ENCODE data around the gene COPA. TPM values are rescaled to one million over a fixed set of nuclear protein-coding genes. Genes with fewer than 3 reads are reported as not detected.

COPA gene
- total RNA-seq, 2 donors from 2014 or later = 154 to 163 TPM

DNA sequence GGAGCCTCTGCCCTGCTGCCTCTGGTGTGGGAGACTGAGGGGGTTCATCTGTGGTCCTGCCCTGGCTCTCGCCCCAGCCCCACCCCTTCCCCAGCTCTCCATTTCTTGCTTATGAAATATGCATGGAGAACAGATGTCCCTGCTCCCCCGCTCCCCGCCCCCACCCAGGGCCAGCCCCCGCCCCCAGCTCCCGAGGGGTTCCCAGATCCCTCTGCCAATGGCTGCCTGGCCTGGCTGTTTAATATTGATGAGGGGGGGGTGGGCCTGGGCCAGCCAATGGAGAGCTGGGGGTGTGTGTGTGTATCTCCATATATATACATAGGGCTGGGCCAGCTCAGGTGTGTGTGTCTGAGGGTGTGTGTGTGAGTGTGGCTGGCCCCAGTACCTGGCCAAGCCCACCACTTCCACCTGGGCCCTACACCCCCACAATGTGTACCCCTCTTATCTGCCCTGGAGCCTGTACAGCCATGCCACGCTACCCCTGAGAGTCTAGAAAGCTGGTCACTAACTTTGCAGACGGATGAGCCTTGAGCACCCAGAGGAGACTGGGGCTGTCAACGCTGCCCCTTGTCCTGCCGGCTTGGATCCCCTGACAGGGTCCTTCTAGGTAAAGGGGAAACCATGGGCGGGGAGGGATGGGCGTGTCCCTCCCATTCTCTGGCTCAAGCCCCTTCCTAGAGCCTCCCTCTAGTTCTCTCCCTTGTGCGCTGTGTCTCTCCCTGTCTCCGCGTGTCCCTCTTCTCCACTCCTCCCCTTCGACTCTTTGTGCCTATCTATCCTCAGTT, 23.9 kb upstream of the COPA start, which contains the start of gene NHLH1:
Gene NHLH1 (plus strand): TSS at position 341 of the 785 bp plus-strand sequence. CDS start 3,661 bp downstream, outside the sequence.
- Histone ChIP-seq H3K9ac (ENCODE audit: low read depth in 2 of 2, low read length in 2 of 2) (no peak within 1 kb of the TSS), H3K36me3 (no peaks in the 10 kb centered on the region), H3K27me3 (no peaks in the 10 kb centered on the region), H3K27ac (no peak within 1 kb of the TSS), H3K9me3 (no peaks in the 10 kb centered on the region), H3K4me3 (no peak within 1 kb of the TSS), H3K4me1 (no peaks in the 10 kb centered on the region)
- TF ChIP-seq, protein P1, sequence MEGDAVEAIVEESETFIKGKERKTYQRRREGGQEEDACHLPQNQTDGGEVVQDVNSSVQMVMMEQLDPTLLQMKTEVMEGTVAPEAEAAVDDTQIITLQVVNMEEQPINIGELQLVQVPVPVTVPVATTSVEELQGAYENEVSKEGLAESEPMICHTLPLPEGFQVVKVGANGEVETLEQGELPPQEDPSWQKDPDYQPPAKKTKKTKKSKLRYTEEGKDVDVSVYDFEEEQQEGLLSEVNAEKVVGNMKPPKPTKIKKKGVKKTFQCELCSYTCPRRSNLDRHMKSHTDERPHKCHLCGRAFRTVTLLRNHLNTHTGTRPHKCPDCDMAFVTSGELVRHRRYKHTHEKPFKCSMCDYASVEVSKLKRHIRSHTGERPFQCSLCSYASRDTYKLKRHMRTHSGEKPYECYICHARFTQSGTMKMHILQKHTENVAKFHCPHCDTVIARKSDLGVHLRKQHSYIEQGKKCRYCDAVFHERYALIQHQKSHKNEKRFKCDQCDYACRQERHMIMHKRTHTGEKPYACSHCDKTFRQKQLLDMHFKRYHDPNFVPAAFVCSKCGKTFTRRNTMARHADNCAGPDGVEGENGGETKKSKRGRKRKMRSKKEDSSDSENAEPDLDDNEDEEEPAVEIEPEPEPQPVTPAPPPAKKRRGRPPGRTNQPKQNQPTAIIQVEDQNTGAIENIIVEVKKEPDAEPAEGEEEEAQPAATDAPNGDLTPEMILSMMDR (IDR thresholded peaks at IDR 0.05) = no peak
- no peak for DNase-seq
- intact Hi-C loops (cut with DNase I) = no loop called here

GRCh38 chr1:160365325-160365724, 22.3 kb upstream of the COPA start:
- no peak overlapping the region for H3K4me3 ChIP-seq
- TF ChIP-seq, protein P1 (IDR thresholded peaks at IDR 0.05) = no peak
- no peaks in the 10 kb centered on the region for H3K36me3 ChIP-seq
- no peak for DNase-seq
- H3K27me3 ChIP-seq = no peaks in the 10 kb centered on the region
- intact Hi-C loops (cut with DNase I) = no loop called here
- H3K4me1 ChIP-seq = no peaks in the 10 kb centered on the region
- no peak overlapping the region for H3K27ac ChIP-seq
- H3K9ac ChIP-seq (ENCODE audit: low read depth in 2 of 2, low read length in 2 of 2) = no peak overlapping the region
- H3K9me3 ChIP-seq = no peaks in the 10 kb centered on the region

DNA sequence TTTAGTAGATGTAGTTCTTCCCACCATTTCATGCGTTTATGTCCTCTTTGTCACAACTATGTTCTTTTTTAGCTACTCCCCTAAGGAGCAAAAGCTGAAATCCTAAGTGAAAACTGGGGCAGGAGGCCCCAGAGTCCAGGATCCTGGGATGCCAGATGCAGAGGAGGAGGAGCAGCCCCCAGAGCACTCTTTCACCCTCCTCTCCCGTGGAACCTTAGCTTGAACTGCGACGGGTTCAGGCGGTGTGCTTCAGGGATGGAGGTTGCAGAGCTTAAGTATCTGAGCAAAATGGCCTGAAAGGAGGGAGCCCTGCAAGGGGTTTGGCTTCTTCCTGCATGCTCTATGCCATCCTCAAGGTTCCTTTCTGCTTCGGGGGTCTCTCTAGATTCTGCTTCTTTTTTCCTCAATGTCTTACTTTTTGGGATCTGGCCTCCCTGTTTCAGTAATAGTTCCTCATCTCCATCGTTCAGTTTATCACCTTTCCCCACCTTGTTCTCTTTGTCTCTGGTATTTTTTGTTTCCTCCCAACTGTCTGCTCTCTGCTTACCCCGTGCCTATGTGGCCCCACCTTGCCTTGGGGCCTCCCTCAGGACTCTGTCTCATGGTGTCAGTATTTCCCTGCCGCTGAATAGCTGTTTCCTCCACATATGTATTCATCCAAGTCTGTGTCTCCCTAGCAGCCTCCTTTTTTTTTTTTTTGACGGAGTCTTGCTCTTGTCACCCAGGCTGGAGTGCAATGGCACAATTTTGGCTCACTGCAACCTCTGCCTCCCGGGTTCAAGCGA, 21.1 kb upstream of the COPA start:
- H3K36me3 ChIP-seq = no peaks in the 10 kb centered on the region
- TF ChIP-seq, protein P1 (IDR thresholded peaks at IDR 0.05) = no peak
- H3K4me1 ChIP-seq = no peaks in the 10 kb centered on the region
- intact Hi-C loops (cut with DNase I) = no loop called here
- no peak overlapping the region for H3K27ac ChIP-seq
- no peaks in the 10 kb centered on the region for H3K9me3 ChIP-seq
- H3K9ac ChIP-seq (ENCODE audit: low read depth in 2 of 2, low read length in 2 of 2) = no peak overlapping the region
- H3K4me3 ChIP-seq = no peak overlapping the region
- no peak for DNase-seq
- no peaks in the 10 kb centered on the region for H3K27me3 ChIP-seq

DNA sequence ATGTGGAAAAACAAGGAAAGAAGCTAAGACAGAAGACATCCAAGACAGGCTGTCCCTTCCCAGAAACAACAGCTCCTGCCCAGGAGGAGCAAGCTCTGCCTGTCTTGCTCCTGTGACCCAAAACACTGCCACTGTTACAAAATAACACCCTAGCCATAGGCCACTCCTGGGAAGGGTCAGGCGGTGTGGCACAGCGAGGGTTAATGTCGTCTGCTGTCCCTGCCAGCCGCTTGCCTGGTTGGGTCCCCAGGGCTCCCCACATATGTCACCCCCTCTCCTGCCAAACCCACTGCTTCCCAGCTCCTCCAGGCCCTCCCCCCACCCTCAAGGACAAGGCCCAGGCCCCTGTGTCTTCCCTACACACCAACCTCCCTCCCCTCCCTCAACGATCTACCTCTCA, 20.0 kb upstream of the COPA start:
- Histone ChIP-seq H3K9ac (ENCODE audit: low read depth in 2 of 2, low read length in 2 of 2) (no peak overlapping the region), H3K36me3 (no peaks in the 10 kb centered on the region), H3K27ac (no peak overlapping the region), H3K9me3 (no peaks in the 10 kb centered on the region), H3K27me3 (no peaks in the 10 kb centered on the region), H3K4me3 (no peak overlapping the region), H3K4me1 (no peaks in the 10 kb centered on the region)
- no peak for DNase-seq
- intact Hi-C loops (cut with DNase I) = no loop called here
- TF ChIP-seq, protein P1 (IDR thresholded peaks at IDR 0.05) = no peak

DNA sequence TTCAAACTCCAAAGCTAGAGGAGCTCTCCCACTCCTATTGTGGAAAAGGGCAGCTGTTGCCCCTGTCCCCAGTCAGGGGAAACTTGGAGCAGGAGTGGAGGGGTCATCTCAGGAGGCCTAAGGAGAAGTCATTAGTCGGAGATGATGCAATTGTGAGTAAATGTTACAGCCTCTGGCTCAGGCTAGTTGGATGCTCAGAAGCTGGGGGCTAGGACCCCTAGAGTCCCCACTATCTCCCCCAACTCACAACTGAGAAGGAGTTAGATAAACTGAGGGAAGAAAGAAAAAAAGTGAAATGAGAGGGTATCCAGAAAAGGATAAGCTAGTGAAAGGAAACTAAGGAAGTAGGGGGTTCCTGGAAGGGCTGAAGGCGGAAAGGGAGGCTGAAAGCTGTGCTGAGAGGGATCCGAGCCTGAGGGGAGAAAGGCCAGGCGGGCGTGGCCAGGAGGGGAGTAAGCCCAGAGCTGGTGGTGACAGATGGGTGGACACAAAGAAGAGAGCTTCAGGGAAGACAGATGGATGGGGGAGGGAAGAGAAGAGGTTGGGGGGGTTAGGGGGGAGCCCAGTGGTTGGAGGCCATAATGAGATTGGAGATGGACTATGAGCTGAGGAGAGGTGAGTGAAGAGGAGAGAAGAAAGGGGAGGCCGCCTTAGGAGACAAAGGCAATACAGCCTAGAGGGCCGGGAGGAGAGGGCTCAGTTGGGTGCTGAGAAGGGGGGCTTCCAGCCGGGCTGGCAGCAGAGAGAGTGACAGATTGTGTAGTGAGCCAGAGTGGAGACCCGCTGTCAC, 19.3 kb upstream of the COPA start:
- Histone ChIP-seq H3K36me3 (peaks cover 4% of the 10 kb centered on the region), H3K4me1 (no peaks in the 10 kb centered on the region), H3K27ac (no peak overlapping the region), H3K27me3 (no peaks in the 10 kb centered on the region), H3K9ac (ENCODE audit: low read depth in 2 of 2, low read length in 2 of 2) (no peak overlapping the region), H3K4me3 (no peak overlapping the region), H3K9me3 (no peaks in the 10 kb centered on the region)
- intact Hi-C loops (cut with DNase I) = no loop called here
- DNase-seq = no peak
- TF ChIP-seq, protein P1 (IDR thresholded peaks at IDR 0.05) = no peak
